Skeletal muscle tissue (tissue), 4 donors: ENCODE results near the gene NRG3. TPM values are rescaled to one million over a fixed set of nuclear protein-coding genes. Genes with fewer than 3 reads are reported as not detected.

Experiments used
- H3K27ac ChIP-seq: one replicate; pipeline ENCODE4 v1.7.0; 2013; ENCODE audit warnings: mild to moderate bottlenecking, low read depth, low read length, inconsistent platforms
- H3K27me3 ChIP-seq, 3 donors: one replicate each; pipeline ENCODE4 v1.7.0; 2013; ENCODE audit warnings: low read length in 3 of 3; ENCODE audit not compliant: control insufficient read depth in 3 of 3, insufficient read depth in 3 of 3
- H3K36me3 ChIP-seq, 3 donors: one replicate each; pipeline ENCODE4 v1.7.0; 2013; ENCODE audit warnings: low read length in 3 of 3; ENCODE audit not compliant: control insufficient read depth in 3 of 3, insufficient read depth in 3 of 3
- H3K4me1 ChIP-seq, 3 donors: one replicate each; pipeline ENCODE4 v1.7.0; 2013; ENCODE audit warnings: low read length in 3 of 3, mild to moderate bottlenecking in 3 of 3; ENCODE audit not compliant: control insufficient read depth in 3 of 3, insufficient read depth in 3 of 3
- H3K4me3 ChIP-seq, 3 donors: one replicate each; pipeline ENCODE4 v1.7.0; 2013; ENCODE audit warnings: low read length in 3 of 3
- H3K9ac ChIP-seq, 3 donors: one replicate each; pipeline ENCODE4 v1.7.0; 2013; ENCODE audit warnings: low read length in 3 of 3, mild to moderate bottlenecking in 3 of 3, moderate library complexity in 2 of 3, low read depth in 1 of 3
- H3K9me3 ChIP-seq, 3 donors: one replicate each; pipeline ENCODE4 v1.7.0; 2013; ENCODE audit warnings: low read length in 3 of 3; ENCODE audit not compliant: control insufficient read depth in 3 of 3
- total RNA-seq: library from RNA; depleted of rRNA; stranded (reverse); fragments of >200 nt; gene quantifications from one replicate; pipeline ENCODE4 v1.2.3, GENCODE V29; 2014
- donor health status: Osteomylitis.

NRG3 gene
- total RNA-seq, 1 donor from 2014 or later: not detected

DNA sequence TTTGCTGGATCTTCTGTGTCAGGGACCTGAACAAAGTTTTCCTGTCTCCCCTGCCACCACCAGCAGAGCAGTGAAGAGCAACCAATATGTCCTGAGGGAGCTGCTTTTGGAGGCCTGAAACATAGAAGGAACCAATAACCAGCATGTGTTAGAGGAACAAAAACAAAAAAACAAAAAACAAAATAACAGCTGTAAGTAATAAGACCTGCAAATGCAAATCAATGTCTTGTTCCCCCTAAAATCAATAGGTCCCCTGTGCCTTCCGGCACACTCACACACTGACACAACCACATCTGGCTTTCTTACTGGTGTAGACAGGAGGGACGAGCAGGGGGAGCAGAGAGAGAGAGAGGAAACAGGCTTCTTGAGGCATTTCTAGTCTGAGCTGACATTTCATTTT, 94.1 kb downstream of the NRG3 start:
- Histone ChIP-seq H3K4me1 (no peaks in the 10 kb centered on the region), H3K9me3 (no peaks in the 10 kb centered on the region), H3K9ac (no peak overlapping the region), H3K27ac (no peak overlapping the region), H3K36me3 (no peaks in the 10 kb centered on the region), H3K27me3 (no peaks in the 10 kb centered on the region), H3K4me3 (no peak overlapping the region)

DNA sequence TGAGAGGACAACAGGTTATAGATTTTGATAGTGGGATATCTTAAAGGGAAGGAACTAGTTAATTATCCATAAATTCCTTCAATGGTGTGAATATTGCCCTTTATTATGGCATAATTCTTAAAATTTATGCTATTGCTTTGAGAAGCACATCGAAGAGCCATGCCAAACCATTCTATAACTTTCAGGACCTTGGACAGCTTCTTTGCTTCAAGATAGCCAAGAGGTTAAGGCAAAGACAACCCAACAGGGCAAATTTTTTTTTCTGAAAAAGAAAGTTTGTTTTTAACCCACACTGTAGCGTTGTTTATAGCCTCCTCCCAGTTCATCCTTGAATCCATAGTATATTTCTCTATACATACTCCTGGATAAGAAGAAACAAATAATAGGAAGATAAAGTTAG, 103.2 kb downstream of the NRG3 start:
- Histone ChIP-seq H3K9ac (no peak overlapping the region), H3K27ac (no peak overlapping the region), H3K4me3 (no peak overlapping the region), H3K9me3 (peaks cover 0 to 3% (median 0%) of the 10 kb centered on the region in 3 donors), H3K4me1 (no peaks in the 10 kb centered on the region), H3K36me3 (no peaks in the 10 kb centered on the region), H3K27me3 (no peaks in the 10 kb centered on the region)

DNA sequence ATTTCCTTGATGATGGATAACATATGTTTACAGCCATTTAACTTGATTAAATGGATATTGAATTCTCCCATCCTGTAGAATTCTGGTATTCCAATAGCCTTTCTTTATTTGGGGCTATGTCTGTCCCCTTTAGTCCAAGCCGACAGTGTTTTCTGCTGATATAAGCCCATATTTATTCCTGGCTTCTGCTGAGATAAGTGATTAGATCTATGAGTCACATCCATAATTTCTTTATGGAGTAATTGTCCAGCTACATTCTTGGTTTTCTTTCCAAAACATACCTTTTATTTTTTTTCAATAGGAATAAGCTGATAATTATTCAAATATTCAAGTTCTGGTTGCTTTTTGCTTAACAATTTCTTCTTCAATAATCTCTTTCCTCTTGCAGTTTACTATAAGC, 106.7 kb downstream of the NRG3 start:
- no peak overlapping the region for H3K27ac ChIP-seq
- no peaks in the 10 kb centered on the region for H3K4me1 ChIP-seq
- no peak overlapping the region for H3K4me3 ChIP-seq
- H3K9ac ChIP-seq: no peak overlapping the region
- no peaks in the 10 kb centered on the region for H3K36me3 ChIP-seq
- H3K9me3 ChIP-seq: no peaks in the 10 kb centered on the region
- H3K27me3 ChIP-seq: no peaks in the 10 kb centered on the region

DNA sequence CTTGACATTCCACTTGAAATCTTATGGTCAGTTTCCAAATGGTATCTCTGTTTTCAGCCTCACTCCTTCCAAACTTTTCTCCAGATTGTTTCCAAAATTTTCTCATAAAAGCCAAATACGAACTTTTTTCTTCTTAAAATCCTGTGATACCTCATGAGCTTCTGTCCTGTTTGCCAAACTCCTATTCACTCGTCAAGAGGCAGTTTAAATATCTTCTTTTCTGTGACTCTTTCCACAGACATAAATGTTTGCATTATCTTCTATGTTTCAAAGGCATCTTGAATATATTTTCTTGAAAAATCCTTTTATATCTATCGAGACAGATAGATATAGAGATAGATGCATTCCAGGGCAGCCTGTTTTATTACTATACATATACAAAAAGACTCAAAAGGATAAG, 109.4 kb downstream of the NRG3 start:
- Histone ChIP-seq H3K27me3 (no peaks in the 10 kb centered on the region), H3K36me3 (no peaks in the 10 kb centered on the region), H3K9ac (no peak overlapping the region), H3K27ac (no peak overlapping the region), H3K9me3 (no peaks in the 10 kb centered on the region), H3K4me1 (no peaks in the 10 kb centered on the region), H3K4me3 (no peak overlapping the region)

DNA sequence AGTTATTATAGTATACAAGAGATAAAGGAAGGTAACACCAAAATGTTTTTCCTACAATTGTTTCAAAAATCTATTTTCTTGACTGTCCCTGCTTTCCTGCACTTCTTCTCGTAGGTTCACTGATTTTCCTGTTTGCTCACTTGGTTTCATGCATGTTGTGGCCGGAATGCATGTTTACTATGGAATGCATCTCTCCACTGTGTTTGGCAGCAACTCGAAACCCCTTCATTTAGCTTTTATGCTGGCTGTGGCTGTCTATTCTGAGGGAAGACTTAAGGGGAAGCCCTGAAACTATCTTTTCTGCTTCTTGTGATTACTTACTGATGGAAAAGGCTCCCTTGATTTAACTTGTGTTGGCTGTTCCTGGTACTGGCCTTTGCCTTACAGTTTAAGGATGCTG, 120.3 kb downstream of the NRG3 start:
- Histone ChIP-seq H3K27me3 (no peaks in the 10 kb centered on the region), H3K9ac (no peak overlapping the region), H3K4me1 (no peaks in the 10 kb centered on the region), H3K4me3 (no peak overlapping the region), H3K9me3 (peaks cover 0 to 3% (median 0%) of the 10 kb centered on the region in 3 donors), H3K36me3 (no peaks in the 10 kb centered on the region), H3K27ac (no peak overlapping the region)

DNA sequence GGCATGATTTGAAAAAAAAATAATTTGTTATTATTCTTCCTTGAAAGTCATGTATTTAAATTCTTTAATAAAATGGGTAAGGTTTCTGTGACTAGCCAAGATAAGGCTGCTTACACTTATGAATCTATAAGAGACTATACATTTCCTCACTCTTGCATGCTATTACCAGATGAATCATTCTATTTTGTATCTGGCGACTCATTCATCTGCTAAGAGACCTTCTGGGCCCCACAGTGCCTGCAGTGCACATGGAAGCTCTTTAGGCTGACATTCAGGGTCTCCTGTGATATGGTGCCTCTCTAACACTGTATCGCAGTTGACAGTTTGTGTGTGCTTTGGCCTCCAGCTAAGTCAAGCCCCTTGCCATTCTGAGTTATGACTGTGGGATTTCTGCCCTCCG, 121.9 kb downstream of the NRG3 start:
- Histone ChIP-seq H3K4me1 (no peaks in the 10 kb centered on the region), H3K27ac (no peak overlapping the region), H3K9ac (no peak overlapping the region), H3K36me3 (no peaks in the 10 kb centered on the region), H3K4me3 (no peak overlapping the region), H3K27me3 (no peaks in the 10 kb centered on the region), H3K9me3 (peaks cover 0 to 3% (median 0%) of the 10 kb centered on the region in 3 donors)

DNA sequence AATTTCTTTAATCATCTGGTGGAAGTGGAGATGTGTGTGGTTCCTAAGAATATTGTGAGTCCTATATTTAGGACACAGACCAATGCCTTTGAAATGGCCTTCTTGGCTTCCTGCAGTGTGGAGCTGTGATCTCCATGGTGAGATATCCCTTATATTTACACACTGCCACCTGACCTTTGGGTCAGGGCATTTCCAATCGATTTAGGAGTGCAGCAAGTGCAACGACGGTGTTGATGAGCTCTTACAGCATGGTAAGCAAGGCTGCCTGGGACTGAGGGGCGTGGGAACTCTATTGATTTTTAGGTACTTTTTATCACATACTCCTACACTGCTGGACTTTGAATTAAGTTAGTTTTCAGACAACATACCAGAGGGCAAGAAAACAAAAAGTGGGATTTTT, 146.0 kb downstream of the NRG3 start:
- Histone ChIP-seq H3K9ac (no peak overlapping the region), H3K36me3 (no peaks in the 10 kb centered on the region), H3K27ac (no peak overlapping the region), H3K4me1 (no peaks in the 10 kb centered on the region), H3K9me3 (peaks cover 0 to 4% (median 2%) of the 10 kb centered on the region in 3 donors), H3K27me3 (no peaks in the 10 kb centered on the region), H3K4me3 (no peak overlapping the region)

DNA sequence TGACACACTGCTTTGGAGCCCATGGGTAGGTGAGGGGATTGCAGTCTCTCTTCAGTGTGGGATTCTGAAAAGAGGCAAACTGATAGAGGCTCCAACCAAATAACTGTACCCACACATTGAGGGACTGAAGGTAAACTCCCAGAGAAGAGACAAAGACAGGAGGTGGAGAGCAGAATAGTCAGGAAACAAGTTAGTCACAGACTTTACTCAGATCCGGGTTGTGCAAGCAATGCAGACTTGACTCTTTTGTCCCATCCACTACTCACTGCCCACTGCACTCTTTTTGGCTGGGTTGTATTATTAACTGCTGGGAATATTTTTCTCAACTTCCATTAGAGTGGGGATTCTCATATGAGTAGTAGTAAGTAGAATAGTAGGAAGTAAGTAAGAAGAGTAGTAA, 152.7 kb downstream of the NRG3 start:
- no peaks in the 10 kb centered on the region for H3K36me3 ChIP-seq
- no peak overlapping the region for H3K4me3 ChIP-seq

DNA sequence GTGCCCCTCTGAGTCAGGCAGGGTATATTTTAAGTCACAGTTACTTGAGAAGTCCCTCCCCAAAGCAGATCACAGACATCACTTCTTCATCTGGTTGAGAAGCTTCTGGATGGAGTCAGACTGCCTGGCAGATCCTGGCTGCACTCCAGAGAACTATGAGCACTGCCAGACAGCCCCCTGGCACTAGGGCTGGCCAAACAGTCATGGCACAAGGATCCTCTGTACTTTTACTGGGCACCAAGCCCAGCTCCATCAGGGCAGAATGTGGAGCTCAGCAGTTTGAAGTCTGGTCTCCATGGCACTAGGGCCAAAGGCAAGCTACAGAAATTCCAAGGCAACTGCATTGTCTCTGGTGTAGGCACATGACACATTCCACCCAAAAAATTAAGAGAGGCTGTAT, 162.1 kb downstream of the NRG3 start:
- H3K27me3 ChIP-seq: no peaks in the 10 kb centered on the region
- H3K4me1 ChIP-seq: no peaks in the 10 kb centered on the region
- H3K9me3 ChIP-seq: no peaks in the 10 kb centered on the region
- H3K36me3 ChIP-seq: no peaks in the 10 kb centered on the region
- no peak overlapping the region for H3K27ac ChIP-seq
- no peak overlapping the region for H3K9ac ChIP-seq
- H3K4me3 ChIP-seq: no peak overlapping the region

More for the DNA sequence above, 152.7 kb downstream of the NRG3 start:
- Histone ChIP-seq H3K27me3 (no peaks in the 10 kb centered on the region), H3K27ac (no peak overlapping the region), H3K4me1 (no peaks in the 10 kb centered on the region), H3K9me3 (peaks cover 0 to 1% (median 0%) of the 10 kb centered on the region in 3 donors), H3K9ac (no peak overlapping the region)

DNA sequence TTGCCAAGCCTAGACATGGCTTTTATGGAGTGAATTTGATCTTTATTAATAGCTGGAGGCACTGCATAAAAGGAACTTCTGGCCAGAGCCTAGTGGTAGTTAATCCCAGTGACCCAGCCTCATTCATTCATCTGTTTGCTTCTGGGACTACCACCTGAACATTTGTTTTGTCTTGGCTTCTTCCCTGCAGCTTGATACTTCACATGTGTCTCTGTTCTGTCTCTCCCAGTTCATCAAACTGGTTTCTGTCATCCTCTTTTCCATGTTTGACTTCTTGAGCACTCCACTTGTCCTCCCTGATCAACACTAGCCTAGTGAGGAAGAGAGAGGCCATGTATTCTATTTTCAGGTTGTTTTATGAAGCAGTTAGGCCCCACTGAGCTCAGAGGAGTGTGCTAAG, 163.6 kb downstream of the NRG3 start:
- Histone ChIP-seq H3K36me3 (no peaks in the 10 kb centered on the region), H3K27me3 (no peaks in the 10 kb centered on the region), H3K4me3 (no peak overlapping the region), H3K27ac (no peak overlapping the region), H3K9ac (no peak overlapping the region), H3K4me1 (no peaks in the 10 kb centered on the region), H3K9me3 (no peaks in the 10 kb centered on the region)

DNA sequence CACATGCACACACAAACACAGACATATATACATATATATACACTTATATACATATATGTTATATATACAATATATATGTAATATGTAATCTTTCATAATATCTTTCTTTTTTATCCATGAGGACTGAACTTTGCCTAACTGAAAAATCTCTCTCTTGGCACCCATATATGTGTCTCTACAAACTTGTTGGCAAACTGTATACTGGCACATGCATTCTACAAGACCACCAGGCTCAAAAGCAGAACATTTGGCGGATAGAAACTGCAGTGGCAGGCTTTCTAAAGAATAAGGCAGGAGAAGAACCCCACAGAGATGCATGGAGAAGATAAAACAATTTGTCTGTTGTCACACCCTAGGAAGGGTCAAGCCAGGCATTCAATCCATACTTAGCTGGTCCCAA, 165.3 kb downstream of the NRG3 start:
- H3K4me3 ChIP-seq: no peak overlapping the region
- H3K27me3 ChIP-seq: no peaks in the 10 kb centered on the region
- no peaks in the 10 kb centered on the region for H3K36me3 ChIP-seq
- H3K27ac ChIP-seq: no peak overlapping the region
- H3K4me1 ChIP-seq: no peaks in the 10 kb centered on the region
- no peaks in the 10 kb centered on the region for H3K9me3 ChIP-seq
- no peak overlapping the region for H3K9ac ChIP-seq
